Osteoblast (primary cell): ENCODE results near the gene S100A1. TPM values are rescaled to one million over a fixed set of nuclear protein-coding genes. Genes with fewer than 3 reads are reported as not detected.

Experiments
- DNase-seq: peaks from one replicate; pipeline ENCODE4 v3.0.0; 2011; ENCODE audit warnings: low spot score, mixed read lengths; ENCODE audit not compliant: insufficient read length; ENCODE audit errors: missing footprints
- H2AFZ ChIP-seq: 2 replicates; pipeline ENCODE4 v1.6.0; 2011; ENCODE audit warnings: mild to moderate bottlenecking, low read length
- H3K27ac ChIP-seq: 2 replicates; pipeline ENCODE4 v1.5.1; 2011; ENCODE audit warnings: mild to moderate bottlenecking, low read depth, low read length, moderate library complexity
- H3K27me3 ChIP-seq: 2 replicates; pipeline ENCODE4 v1.6.0; 2012; ENCODE audit warnings: mild to moderate bottlenecking, control low read depth, inconsistent platforms, low read length, moderate library complexity; ENCODE audit not compliant: insufficient read depth
- H3K36me3 ChIP-seq: 2 replicates; pipeline ENCODE4 v1.5.1; 2011; ENCODE audit warnings: mild to moderate bottlenecking, low read length, control low read depth, moderate library complexity; ENCODE audit not compliant: insufficient read depth
- H3K4me1 ChIP-seq: 2 replicates; pipeline ENCODE4 v1.5.1; 2011; ENCODE audit warnings: mild to moderate bottlenecking, low read length, control low read depth, moderate library complexity; ENCODE audit not compliant: insufficient read depth
- H3K4me2 ChIP-seq: 2 replicates; pipeline ENCODE4 v1.6.0; 2011; ENCODE audit warnings: mild to moderate bottlenecking, low read length; ENCODE audit not compliant: insufficient read depth
- H3K4me3 ChIP-seq: fragments of 200-600 bp; sonication (generic); 3 replicates; pipeline ENCODE4 v1.5.1; 2012; ENCODE audit warnings: mild to moderate bottlenecking, low read length, inconsistent platforms; ENCODE audit not compliant: insufficient read depth
- H3K79me2 ChIP-seq: 2 replicates; pipeline ENCODE4 v1.6.0; 2012; ENCODE audit warnings: mild to moderate bottlenecking, low read length, control low read depth, inconsistent platforms; ENCODE audit not compliant: insufficient read depth
- H3K9me3 ChIP-seq: 2 replicates; pipeline ENCODE4 v1.5.1; 2011; ENCODE audit warnings: low read depth, low read length, control low read depth
- H4K20me1 ChIP-seq: 2 replicates; pipeline ENCODE4 v1.6.0; 2012; ENCODE audit warnings: mild to moderate bottlenecking, low read length, control low read depth; ENCODE audit not compliant: insufficient read depth
- total RNA-seq: library from RNA; depleted of rRNA; stranded (reverse); fragments of >200 nt; gene quantifications from 2 replicates; pipeline ENCODE4 v1.2.3, GENCODE V29; 2012
- TF ChIP-seq, protein P1 (sequence below): IDR thresholded peaks from 2 replicates; pipeline ENCODE4 v1.5.1; 2011; ENCODE audit warnings: mild to moderate bottlenecking, low read depth, low read length, moderate library complexity; ENCODE audit errors: extremely low read depth

The S100A1 gene
- total RNA-seq, 1 donor = not detected

GRCh38 chr1:153613406-153613805 lies 14.8 kb upstream of the S100A1 start:
- Histone ChIP-seq H3K9me3 (no peaks in the 10 kb centered on the region), H3K27ac (no peak overlapping the region), H3K4me2 (peak overlapping the region; percentile 91), H3K79me2 (peaks cover 48% of the 10 kb centered on the region), H3K4me1 (peaks cover 43% of the 10 kb centered on the region), H3K36me3 (peaks cover 4% of the 10 kb centered on the region), H2AFZ (peak overlapping the region; percentile 60), H4K20me1 (peaks cover 18% of the 10 kb centered on the region), H3K4me3 (peak overlapping the region; percentile 88), H3K27me3 (no peaks in the 10 kb centered on the region)
- TF ChIP-seq, protein P1, sequence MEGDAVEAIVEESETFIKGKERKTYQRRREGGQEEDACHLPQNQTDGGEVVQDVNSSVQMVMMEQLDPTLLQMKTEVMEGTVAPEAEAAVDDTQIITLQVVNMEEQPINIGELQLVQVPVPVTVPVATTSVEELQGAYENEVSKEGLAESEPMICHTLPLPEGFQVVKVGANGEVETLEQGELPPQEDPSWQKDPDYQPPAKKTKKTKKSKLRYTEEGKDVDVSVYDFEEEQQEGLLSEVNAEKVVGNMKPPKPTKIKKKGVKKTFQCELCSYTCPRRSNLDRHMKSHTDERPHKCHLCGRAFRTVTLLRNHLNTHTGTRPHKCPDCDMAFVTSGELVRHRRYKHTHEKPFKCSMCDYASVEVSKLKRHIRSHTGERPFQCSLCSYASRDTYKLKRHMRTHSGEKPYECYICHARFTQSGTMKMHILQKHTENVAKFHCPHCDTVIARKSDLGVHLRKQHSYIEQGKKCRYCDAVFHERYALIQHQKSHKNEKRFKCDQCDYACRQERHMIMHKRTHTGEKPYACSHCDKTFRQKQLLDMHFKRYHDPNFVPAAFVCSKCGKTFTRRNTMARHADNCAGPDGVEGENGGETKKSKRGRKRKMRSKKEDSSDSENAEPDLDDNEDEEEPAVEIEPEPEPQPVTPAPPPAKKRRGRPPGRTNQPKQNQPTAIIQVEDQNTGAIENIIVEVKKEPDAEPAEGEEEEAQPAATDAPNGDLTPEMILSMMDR = no peak
- DNase-seq = peak; percentile 81

DNA sequence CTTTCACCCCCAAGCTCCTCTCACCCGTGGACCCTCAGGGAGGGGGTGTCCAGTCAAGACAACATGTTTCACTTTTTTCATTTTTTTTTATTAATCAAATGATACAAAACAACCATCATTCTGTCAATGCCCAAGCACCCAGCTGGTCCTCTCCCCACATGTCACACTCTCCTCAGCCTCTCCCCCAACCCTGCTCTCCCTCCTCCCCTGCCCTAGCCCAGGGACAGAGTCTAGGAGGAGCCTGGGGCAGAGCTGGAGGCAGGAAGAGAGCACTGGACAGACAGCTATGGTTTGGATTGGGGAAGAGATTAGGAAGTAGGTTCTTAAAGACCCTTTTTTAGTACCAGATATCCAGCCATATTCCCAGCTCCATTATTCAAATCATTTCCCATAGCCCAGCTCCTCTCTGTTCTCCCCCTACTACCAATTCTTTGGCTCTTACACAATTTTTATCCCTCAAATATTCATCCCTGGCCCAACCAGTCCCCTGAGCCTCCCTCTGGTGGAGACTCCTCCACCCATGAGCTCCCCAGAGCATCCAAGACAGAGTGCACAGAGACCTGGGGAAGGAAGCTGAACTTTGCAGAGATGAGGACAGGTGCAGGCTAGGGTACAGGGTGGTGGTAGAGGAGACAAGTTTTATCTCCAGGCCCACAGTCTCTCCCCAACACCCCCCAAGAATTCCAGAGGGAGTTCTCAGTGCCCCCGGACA lies 13.9 kb upstream of the S100A1 start:
- no peak overlapping the region for H3K27ac ChIP-seq
- TF ChIP-seq, protein P1 = no peak
- H3K4me1 ChIP-seq = peaks cover 34% of the 10 kb centered on the region
- H3K4me3 ChIP-seq = no peak overlapping the region
- H3K36me3 ChIP-seq = peaks cover 13% of the 10 kb centered on the region
- H3K4me2 ChIP-seq = no peak overlapping the region
- H3K27me3 ChIP-seq = no peaks in the 10 kb centered on the region
- peak overlapping the region; percentile 14 for H2AFZ ChIP-seq
- no peaks in the 10 kb centered on the region for H3K9me3 ChIP-seq
- peak; percentile 63 for DNase-seq
- H4K20me1 ChIP-seq = peaks cover 18% of the 10 kb centered on the region
- peaks cover 39% of the 10 kb centered on the region for H3K79me2 ChIP-seq

GRCh38 chr1:153614906-153615305 lies 13.3 kb upstream of the S100A1 start:
- no peak for DNase-seq
- Histone ChIP-seq H3K9me3 (no peaks in the 10 kb centered on the region), H3K4me1 (peaks cover 29% of the 10 kb centered on the region)

DNA sequence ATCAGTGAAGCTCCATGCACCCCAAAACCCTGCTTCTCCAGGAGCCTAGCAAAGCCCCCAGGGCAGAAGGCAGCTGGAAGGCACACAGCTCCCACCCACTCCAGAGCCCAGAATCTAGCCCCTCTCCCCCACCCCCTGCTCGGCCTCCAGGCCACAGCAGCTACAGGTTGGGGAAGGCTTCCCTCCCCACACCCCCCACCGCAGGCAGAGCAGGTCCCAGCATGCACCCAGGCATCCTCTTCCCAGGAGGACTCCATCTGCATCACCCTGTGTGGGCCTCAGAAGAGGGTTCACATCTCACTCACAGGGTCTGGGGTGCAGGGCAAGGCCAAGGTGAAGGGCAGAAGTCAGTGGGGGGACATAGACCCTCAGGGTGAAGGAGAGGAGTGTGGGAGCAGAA lies 12.8 kb upstream of the S100A1 start:
- no peak overlapping the region for H3K27ac ChIP-seq
- DNase-seq = no peak
- peaks cover 30% of the 10 kb centered on the region for H3K79me2 ChIP-seq
- H2AFZ ChIP-seq = no peak overlapping the region
- H3K27me3 ChIP-seq = no peaks in the 10 kb centered on the region
- peaks cover 14% of the 10 kb centered on the region for H4K20me1 ChIP-seq
- H3K4me1 ChIP-seq = peaks cover 24% of the 10 kb centered on the region
- no peak overlapping the region for H3K4me3 ChIP-seq
- no peak overlapping the region for H3K4me2 ChIP-seq
- TF ChIP-seq, protein P1 = no peak
- no peaks in the 10 kb centered on the region for H3K9me3 ChIP-seq
- H3K36me3 ChIP-seq = peaks cover 24% of the 10 kb centered on the region

More at GRCh38 chr1:153614906-153615305, 13.3 kb upstream of the S100A1 start:
- H4K20me1 ChIP-seq = peaks cover 18% of the 10 kb centered on the region
- TF ChIP-seq, protein P1 = no peak
- no peak overlapping the region for H3K4me3 ChIP-seq
- no peak overlapping the region for H3K27ac ChIP-seq
- no peak overlapping the region for H3K4me2 ChIP-seq
- H3K27me3 ChIP-seq = no peaks in the 10 kb centered on the region
- H3K36me3 ChIP-seq = peaks cover 19% of the 10 kb centered on the region
- peaks cover 35% of the 10 kb centered on the region for H3K79me2 ChIP-seq
- no peak overlapping the region for H2AFZ ChIP-seq
